ENCODE data around the gene MIOX. TPM values are rescaled to one million over a fixed set of nuclear protein-coding genes. Genes with fewer than 3 reads are reported as not detected.

The MIOX gene
- total RNA-seq, 1 experiment from 2014 or later: 1.4 TPM

- Histone ChIP-seq H3K27ac (ENCODE audit: insufficient read length, low read depth, low read length) (no peak overlapping the region), H3K56ac (ENCODE audit: insufficient read length, low read depth, low read length) (no peak overlapping the region), H3K18ac (ENCODE audit: insufficient read length, low read depth, low read length) (no peak overlapping the region), H2AK5ac (ENCODE audit: insufficient read length, low read length) (no peak overlapping the region), H3K23ac (ENCODE audit: insufficient read length, low read depth, low read length) (no peak overlapping the region), H2BK120ac (ENCODE audit: low read depth, low read length, poor library complexity, severe bottlenecking) (no peak overlapping the region), H2BK20ac (ENCODE audit: low read depth, low read length, poor library complexity, severe bottlenecking) (no peak overlapping the region), H3T11ph (ENCODE audit: low read length) (no peak overlapping the region), H3K23me2 (ENCODE audit: insufficient read length, low read depth, low read length, poor library complexity, severe bottlenecking) (peaks cover 18% of the 10 kb centered on the region), H3K4me1 (ENCODE audit: insufficient read depth, low read length) (no peaks in the 10 kb centered on the region), H2AFZ (ENCODE audit: low read length) (no peak overlapping the region), H3K79me1 (ENCODE audit: insufficient read depth, low read depth, low read length, poor library complexity, severe bottlenecking) (no peaks in the 10 kb centered on the region), H4K5ac (ENCODE audit: insufficient read length, low read depth, low read length) (no peak overlapping the region), H2BK12ac (ENCODE audit: insufficient read length, low read depth, low read length) (no peak overlapping the region), H3K27me3 (ENCODE audit: insufficient read depth, low read length) (peaks cover 17% of the 10 kb centered on the region; the same call in 1 of the 2 replicates), H3K9ac (ENCODE audit: extremely low read depth, insufficient read length, low read length) (no peak overlapping the region), H3K79me2 (ENCODE audit: insufficient read depth, low read length) (no peaks in the 10 kb centered on the region), H2BK5ac (ENCODE audit: insufficient read length, low read length) (no peak overlapping the region), H2BK15ac (ENCODE audit: low read depth, low read length) (no peak overlapping the region), H4K91ac (ENCODE audit: insufficient read length, low read depth, low read length) (no peak overlapping the region), H4K8ac (replicated peaks; ENCODE audit: insufficient read length, low read depth, low read length) (no peak overlapping the region), H3K9me3 (ENCODE audit: control insufficient read depth, low read depth, low read length) (no peaks in the 10 kb centered on the region), H3K4ac (ENCODE audit: low read depth, low read length) (no peak overlapping the region), H4K20me1 (ENCODE audit: control insufficient read depth, insufficient read depth, insufficient read length) (no peaks in the 10 kb centered on the region), H3K4me2 (ENCODE audit: insufficient read depth, insufficient read length, low read length) (no peak overlapping the region), H3K14ac (ENCODE audit: insufficient read depth, low read length) (no peak overlapping the region)
- DNase-seq: no peak
- WGBS (ENCODE audit: extremely low coverage, insufficient read length, low lambda C conversion rate): no CpG with 5 or more reads among the region's 8 CpGs
- no peak overlapping the region for H3K27ac Mint-ChIP-seq
- no peaks in the 10 kb centered on the region for H3K9me3 Mint-ChIP-seq
- no peaks in the 10 kb centered on the region for H3K36me3 Mint-ChIP-seq (ENCODE audit: insufficient read depth in 1 of 3, low read depth in 3 of 3)
- no peak for TF ChIP-seq CTCF (conservative IDR thresholded peaks at IDR 0.05)
- no peak overlapping the region for H3K4me3 Mint-ChIP-seq
- peaks cover 9 to 13% of the 10 kb centered on the region in 2 experiments for H3K4me1 Mint-ChIP-seq
- peaks cover 74% of the 10 kb centered on the region for H3K27me3 Mint-ChIP-seq (ENCODE audit: low read depth)
Measured at GRCh38 chr22:50535113-50535512, 48.5 kb downstream of the MIOX start.

Data from H9 (cell line).